Measurements from ENCODE around the gene OR5D18.

OR5D18 gene

GRCh38 chr11:55819330-55819729 is at the start of gene OR5D18:
OR5D18 (plus strand) TSS chr11:55819630; CDS start chr11:55819630, 0 bp downstream.
- Histone ChIP-seq H3K27me3 (ENCODE audit: low read depth, low read length) (no peaks in the 10 kb centered on the region), H3K9me3 (ENCODE audit: control insufficient read depth in 1 of 2, low read length in 2 of 2) (no peaks in the 10 kb centered on the region), H3K36me3 (ENCODE audit: control insufficient read depth in 1 of 2, insufficient read depth in 2 of 2, low read length in 2 of 2) (no peaks in the 10 kb centered on the region)

GRCh38 chr11:55773138-55773537 is 46.3 kb upstream of the OR5D18 start, which contains the start of gene OR5D13:
OR5D13 (plus strand) TSS chr11:55773438; CDS start chr11:55773438, 0 bp downstream.
- no peaks in the 10 kb centered on the region for H3K4me1 ChIP-seq (ENCODE audit: control insufficient read depth in 1 of 2, insufficient read depth in 2 of 2, low read length in 2 of 2)
- H3K4me3 ChIP-seq (ENCODE audit: low read depth in 1 of 2, low read length in 2 of 2), result no peak within 1 kb of the TSS
- H3K27me3 ChIP-seq (ENCODE audit: low read depth, low read length), result no peaks in the 10 kb centered on the region
- H3K36me3 ChIP-seq (ENCODE audit: control insufficient read depth in 1 of 2, insufficient read depth in 2 of 2, low read length in 2 of 2), result no peaks in the 10 kb centered on the region
- H3K9me3 ChIP-seq (ENCODE audit: control insufficient read depth in 1 of 2, low read length in 2 of 2), result no peaks in the 10 kb centered on the region
- no peak within 1 kb of the TSS for H3K27ac ChIP-seq (ENCODE audit: low read length)

More at GRCh38 chr11:55819330-55819729, at the start of gene OR5D18:
- no peaks in the 10 kb centered on the region for H3K4me1 ChIP-seq (ENCODE audit: control insufficient read depth in 1 of 2, insufficient read depth in 2 of 2, low read length in 2 of 2)
- no peak within 1 kb of the TSS for H3K27ac ChIP-seq (ENCODE audit: low read length)
- H3K4me3 ChIP-seq (ENCODE audit: low read depth in 1 of 2, low read length in 2 of 2), result no peak within 1 kb of the TSS

GRCh38 chr11:55791606-55792005 is 27.8 kb upstream of the OR5D18 start:
- no peaks in the 10 kb centered on the region for H3K36me3 ChIP-seq (ENCODE audit: control insufficient read depth in 1 of 2, insufficient read depth in 2 of 2, low read length in 2 of 2)
- no peaks in the 10 kb centered on the region for H3K9me3 ChIP-seq (ENCODE audit: control insufficient read depth in 1 of 2, low read length in 2 of 2)
- H3K4me1 ChIP-seq (ENCODE audit: control insufficient read depth in 1 of 2, insufficient read depth in 2 of 2, low read length in 2 of 2), result no peaks in the 10 kb centered on the region
- no peaks in the 10 kb centered on the region for H3K27me3 ChIP-seq (ENCODE audit: low read depth, low read length)
- no peak overlapping the region for H3K27ac ChIP-seq (ENCODE audit: low read length)
- no peak overlapping the region for H3K4me3 ChIP-seq (ENCODE audit: low read depth in 1 of 2, low read length in 2 of 2)

GRCh38 chr11:55793321-55793720 is 26.1 kb upstream of the OR5D18 start:
- Histone ChIP-seq H3K9me3 (ENCODE audit: control insufficient read depth in 1 of 2, low read length in 2 of 2) (no peaks in the 10 kb centered on the region), H3K36me3 (ENCODE audit: control insufficient read depth in 1 of 2, insufficient read depth in 2 of 2, low read length in 2 of 2) (no peaks in the 10 kb centered on the region), H3K4me3 (ENCODE audit: low read depth in 1 of 2, low read length in 2 of 2) (no peak overlapping the region), H3K27me3 (ENCODE audit: low read depth, low read length) (no peaks in the 10 kb centered on the region), H3K27ac (ENCODE audit: low read length) (no peak overlapping the region), H3K4me1 (ENCODE audit: control insufficient read depth in 1 of 2, insufficient read depth in 2 of 2, low read length in 2 of 2) (no peaks in the 10 kb centered on the region)

- H3K4me3 ChIP-seq (ENCODE audit: low read depth in 1 of 2, low read length in 2 of 2), result no peak within 1 kb of the TSS
- no peak within 1 kb of the TSS for H3K27ac ChIP-seq (ENCODE audit: low read length)
- no peaks in the 10 kb centered on the region for H3K4me1 ChIP-seq (ENCODE audit: control insufficient read depth in 1 of 2, insufficient read depth in 2 of 2, low read length in 2 of 2)
- no peaks in the 10 kb centered on the region for H3K9me3 ChIP-seq (ENCODE audit: control insufficient read depth in 1 of 2, low read length in 2 of 2)
- no peaks in the 10 kb centered on the region for H3K27me3 ChIP-seq (ENCODE audit: low read depth, low read length)
- no peaks in the 10 kb centered on the region for H3K36me3 ChIP-seq (ENCODE audit: control insufficient read depth in 1 of 2, insufficient read depth in 2 of 2, low read length in 2 of 2)
Observed at GRCh38 chr11:55795256-55795655, 24.2 kb upstream of the OR5D18 start, which contains the start of gene OR5D14. OR5D14 (plus strand) TSS chr11:55795556; CDS start chr11:55795556, 0 bp downstream.

- H3K27ac ChIP-seq (ENCODE audit: low read length), result no peak overlapping the region
- no peaks in the 10 kb centered on the region for H3K27me3 ChIP-seq (ENCODE audit: low read depth, low read length)
- peaks cover 0 to 10% of the 10 kb centered on the region in 2 donors for H3K9me3 ChIP-seq (ENCODE audit: control insufficient read depth in 1 of 2, low read length in 2 of 2)
- no peaks in the 10 kb centered on the region for H3K36me3 ChIP-seq (ENCODE audit: control insufficient read depth in 1 of 2, insufficient read depth in 2 of 2, low read length in 2 of 2)
- H3K4me3 ChIP-seq (ENCODE audit: low read depth in 1 of 2, low read length in 2 of 2), result no peak overlapping the region
- H3K4me1 ChIP-seq (ENCODE audit: control insufficient read depth in 1 of 2, insufficient read depth in 2 of 2, low read length in 2 of 2), result no peaks in the 10 kb centered on the region
Observed at GRCh38 chr11:55806248-55806647, 13.2 kb upstream of the OR5D18 start.

GRCh38 chr11:55811067-55811466 is 8.4 kb upstream of the OR5D18 start, which contains the start of gene OR5L1:
OR5L1 (plus strand) TSS chr11:55811367; CDS start chr11:55811467, 100 bp downstream.
- Histone ChIP-seq H3K4me3 (ENCODE audit: low read depth in 1 of 2, low read length in 2 of 2) (no peak within 1 kb of the TSS), H3K27me3 (ENCODE audit: low read depth, low read length) (no peaks in the 10 kb centered on the region), H3K9me3 (ENCODE audit: control insufficient read depth in 1 of 2, low read length in 2 of 2) (peaks cover 0 to 4% of the 10 kb centered on the region in 2 donors), H3K36me3 (ENCODE audit: control insufficient read depth in 1 of 2, insufficient read depth in 2 of 2, low read length in 2 of 2) (no peaks in the 10 kb centered on the region), H3K4me1 (ENCODE audit: control insufficient read depth in 1 of 2, insufficient read depth in 2 of 2, low read length in 2 of 2) (no peaks in the 10 kb centered on the region), H3K27ac (ENCODE audit: low read length) (no peak within 1 kb of the TSS)

- H3K27ac ChIP-seq (ENCODE audit: low read length), result no peak within 1 kb of the TSS
- H3K4me3 ChIP-seq (ENCODE audit: low read depth in 1 of 2, low read length in 2 of 2), result no peak within 1 kb of the TSS
- H3K4me1 ChIP-seq (ENCODE audit: control insufficient read depth in 1 of 2, insufficient read depth in 2 of 2, low read length in 2 of 2), result no peaks in the 10 kb centered on the region
- no peaks in the 10 kb centered on the region for H3K9me3 ChIP-seq (ENCODE audit: control insufficient read depth in 1 of 2, low read length in 2 of 2)
- no peaks in the 10 kb centered on the region for H3K36me3 ChIP-seq (ENCODE audit: control insufficient read depth in 1 of 2, insufficient read depth in 2 of 2, low read length in 2 of 2)
- H3K27me3 ChIP-seq (ENCODE audit: low read depth, low read length), result no peaks in the 10 kb centered on the region
Observed at GRCh38 chr11:55826919-55827318, 7.5 kb downstream of the OR5D18 start, which contains the start of gene OR5L2. OR5L2 (plus strand) TSS chr11:55827219; CDS start chr11:55827219, 0 bp downstream.

GRCh38 chr11:55838452-55838851 is 19.0 kb downstream of the OR5D18 start, which contains the start of gene OR5D16:
OR5D16 (plus strand) TSS chr11:55838752; CDS start chr11:55838752, 0 bp downstream.
- H3K27me3 ChIP-seq (ENCODE audit: low read depth, low read length), result no peaks in the 10 kb centered on the region
- H3K27ac ChIP-seq (ENCODE audit: low read length), result no peak within 1 kb of the TSS
- no peak within 1 kb of the TSS for H3K4me3 ChIP-seq (ENCODE audit: low read depth in 1 of 2, low read length in 2 of 2)
- no peaks in the 10 kb centered on the region for H3K36me3 ChIP-seq (ENCODE audit: control insufficient read depth in 1 of 2, insufficient read depth in 2 of 2, low read length in 2 of 2)
- H3K4me1 ChIP-seq (ENCODE audit: control insufficient read depth in 1 of 2, insufficient read depth in 2 of 2, low read length in 2 of 2), result no peaks in the 10 kb centered on the region
- peaks cover 0 to 9% of the 10 kb centered on the region in 2 donors for H3K9me3 ChIP-seq (ENCODE audit: control insufficient read depth in 1 of 2, low read length in 2 of 2)

- Histone ChIP-seq H3K36me3 (ENCODE audit: control insufficient read depth in 1 of 2, insufficient read depth in 2 of 2, low read length in 2 of 2) (no peaks in the 10 kb centered on the region), H3K4me1 (ENCODE audit: control insufficient read depth in 1 of 2, insufficient read depth in 2 of 2, low read length in 2 of 2) (no peaks in the 10 kb centered on the region), H3K9me3 (ENCODE audit: control insufficient read depth in 1 of 2, low read length in 2 of 2) (peaks cover 0 to 2% of the 10 kb centered on the region in 2 donors), H3K27ac (ENCODE audit: low read length) (no peak overlapping the region), H3K27me3 (ENCODE audit: low read depth, low read length) (no peaks in the 10 kb centered on the region), H3K4me3 (ENCODE audit: low read depth in 1 of 2, low read length in 2 of 2) (no peak overlapping the region)
Observed at GRCh38 chr11:55847453-55847852, 28.0 kb downstream of the OR5D18 start.

GRCh38 chr11:55849037-55849436 is 29.6 kb downstream of the OR5D18 start:
- Histone ChIP-seq H3K4me1 (ENCODE audit: control insufficient read depth in 1 of 2, insufficient read depth in 2 of 2, low read length in 2 of 2) (no peaks in the 10 kb centered on the region), H3K27me3 (ENCODE audit: low read depth, low read length) (no peaks in the 10 kb centered on the region), H3K27ac (ENCODE audit: low read length) (no peak overlapping the region), H3K36me3 (ENCODE audit: control insufficient read depth in 1 of 2, insufficient read depth in 2 of 2, low read length in 2 of 2) (no peaks in the 10 kb centered on the region), H3K4me3 (ENCODE audit: low read depth in 1 of 2, low read length in 2 of 2) (no peak overlapping the region), H3K9me3 (ENCODE audit: control insufficient read depth in 1 of 2, low read length in 2 of 2) (no peaks in the 10 kb centered on the region)

GRCh38 chr11:55852141-55852540 is 32.7 kb downstream of the OR5D18 start:
- Histone ChIP-seq H3K4me3 (ENCODE audit: low read depth in 1 of 2, low read length in 2 of 2) (no peak overlapping the region), H3K4me1 (ENCODE audit: control insufficient read depth in 1 of 2, insufficient read depth in 2 of 2, low read length in 2 of 2) (no peaks in the 10 kb centered on the region), H3K27ac (ENCODE audit: low read length) (no peak overlapping the region), H3K36me3 (ENCODE audit: control insufficient read depth in 1 of 2, insufficient read depth in 2 of 2, low read length in 2 of 2) (no peaks in the 10 kb centered on the region), H3K9me3 (ENCODE audit: control insufficient read depth in 1 of 2, low read length in 2 of 2) (no peaks in the 10 kb centered on the region), H3K27me3 (ENCODE audit: low read depth, low read length) (no peaks in the 10 kb centered on the region)

All from muscle layer of duodenum (tissue), 2 donors.